Stomach (tissue), 4 donors: ENCODE measurements around the gene RTN4.

Experiments
- EP300 ChIP-seq: sonication (generic); formaldehyde crosslinking; IDR thresholded peaks from one replicate; pipeline ENCODE4 v1.6.1; 2017; ENCODE audit warnings: antibody characterized with exemption
- POLR2A ChIP-seq, 4 donors: fragments of 450-650 bp; IDR thresholded peaks; one replicate each; pipeline ENCODE4 v1.6.1; 2016; ENCODE audit warnings: antibody characterized with exemption in 4 of 4, control low read depth in 2 of 4, mild to moderate bottlenecking in 1 of 4, moderate library complexity in 1 of 4
- TF ChIP-seq, protein P1 (sequence below), 7 experiments: fragments of 450-650 bp in 4 of 7; fragments of 200-600 bp in 3 of 7; sonication (generic) in 3 of 7; IDR thresholded peaks; one replicate each; pipeline ENCODE4 v1.5.1; 2016 to 2019; ENCODE audit warnings: antibody characterized with exemption in 7 of 7, control low read depth in 2 of 7, mild to moderate bottlenecking in 1 of 7

DNA sequence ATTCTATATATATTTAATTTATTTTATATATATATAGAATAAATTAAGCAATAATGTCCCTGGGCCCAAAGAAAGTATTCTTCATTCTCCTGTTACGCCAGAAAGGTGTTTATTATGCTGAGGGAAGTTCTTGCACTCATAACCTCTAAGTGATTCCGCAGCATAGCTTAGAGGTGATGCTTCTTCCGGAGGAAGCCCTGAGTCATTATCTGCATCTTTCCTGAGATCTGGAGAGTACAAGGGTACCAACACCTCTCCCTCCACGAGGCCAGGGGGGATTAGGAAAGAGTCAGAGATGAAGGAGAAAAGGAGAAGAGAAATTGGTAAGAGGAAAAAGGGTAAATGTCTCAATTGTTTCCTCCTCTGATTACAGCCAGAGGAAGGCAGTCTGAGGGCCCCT lies 43.1 kb upstream of the RTN4 start:
- TF ChIP-seq, protein P1, sequence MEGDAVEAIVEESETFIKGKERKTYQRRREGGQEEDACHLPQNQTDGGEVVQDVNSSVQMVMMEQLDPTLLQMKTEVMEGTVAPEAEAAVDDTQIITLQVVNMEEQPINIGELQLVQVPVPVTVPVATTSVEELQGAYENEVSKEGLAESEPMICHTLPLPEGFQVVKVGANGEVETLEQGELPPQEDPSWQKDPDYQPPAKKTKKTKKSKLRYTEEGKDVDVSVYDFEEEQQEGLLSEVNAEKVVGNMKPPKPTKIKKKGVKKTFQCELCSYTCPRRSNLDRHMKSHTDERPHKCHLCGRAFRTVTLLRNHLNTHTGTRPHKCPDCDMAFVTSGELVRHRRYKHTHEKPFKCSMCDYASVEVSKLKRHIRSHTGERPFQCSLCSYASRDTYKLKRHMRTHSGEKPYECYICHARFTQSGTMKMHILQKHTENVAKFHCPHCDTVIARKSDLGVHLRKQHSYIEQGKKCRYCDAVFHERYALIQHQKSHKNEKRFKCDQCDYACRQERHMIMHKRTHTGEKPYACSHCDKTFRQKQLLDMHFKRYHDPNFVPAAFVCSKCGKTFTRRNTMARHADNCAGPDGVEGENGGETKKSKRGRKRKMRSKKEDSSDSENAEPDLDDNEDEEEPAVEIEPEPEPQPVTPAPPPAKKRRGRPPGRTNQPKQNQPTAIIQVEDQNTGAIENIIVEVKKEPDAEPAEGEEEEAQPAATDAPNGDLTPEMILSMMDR (IDR thresholded peaks at IDR 0.05) = no peak
- TF ChIP-seq EP300 = no peak
- TF ChIP-seq POLR2A (IDR thresholded peaks at IDR 0.05) = no peak
